Measurements from ENCODE around the gene NEIL3.

The NEIL3 gene

GRCh38 chr4:177309522-177310371, at the start of gene NEIL3:
TSS of gene NEIL3 (plus strand) at chr4:177309874. CDS start at chr4:177309954, 80 bp downstream.
- peak; percentile 87 to 96 for DNase-seq (ENCODE audit: low read depth in 2 of 2)

- no peak for DNase-seq (ENCODE audit: low read depth in 2 of 2)
Measured at GRCh38 chr4:177263818-177264217, 45.9 kb upstream of the NEIL3 start.

GRCh38 chr4:177264788-177265422, 44.8 kb upstream of the NEIL3 start:
- DNase-seq (ENCODE audit: low read depth in 2 of 2): no peak

- no peak for DNase-seq (ENCODE audit: low read depth in 2 of 2)
Measured at GRCh38 chr4:177265729-177266128, 43.9 kb upstream of the NEIL3 start.

- DNase-seq (ENCODE audit: low read depth in 2 of 2): no peak
Measured at GRCh38 chr4:177266506-177266905, 43.2 kb upstream of the NEIL3 start.

GRCh38 chr4:177267911-177268310, 41.8 kb upstream of the NEIL3 start:
- DNase-seq (ENCODE audit: low read depth in 2 of 2): no peak

- DNase-seq (ENCODE audit: low read depth in 2 of 2): no peak
Measured at GRCh38 chr4:177271091-177271490, 38.6 kb upstream of the NEIL3 start.

- DNase-seq (ENCODE audit: low read depth in 2 of 2): no peak
Measured at GRCh38 chr4:177271915-177272766, 37.5 kb upstream of the NEIL3 start.

GRCh38 chr4:177275999-177276398, 33.7 kb upstream of the NEIL3 start:
- no peak for DNase-seq (ENCODE audit: low read depth in 2 of 2)

GRCh38 chr4:177281351-177281909, 28.2 kb upstream of the NEIL3 start:
- no peak for DNase-seq (ENCODE audit: low read depth in 2 of 2)

- DNase-seq (ENCODE audit: low read depth in 2 of 2): no peak
Measured at GRCh38 chr4:177282284-177282835, 27.3 kb upstream of the NEIL3 start.

GRCh38 chr4:177283167-177283566, 26.5 kb upstream of the NEIL3 start:
- no peak for DNase-seq (ENCODE audit: low read depth in 2 of 2)

- DNase-seq (ENCODE audit: low read depth in 2 of 2): no peak
Measured at GRCh38 chr4:177285953-177286352, 23.7 kb upstream of the NEIL3 start.

- no peak for DNase-seq (ENCODE audit: low read depth in 2 of 2)
Measured at GRCh38 chr4:177287255-177287654, 22.4 kb upstream of the NEIL3 start.

- DNase-seq (ENCODE audit: low read depth in 2 of 2): no peak
Measured at GRCh38 chr4:177288335-177288734, 21.3 kb upstream of the NEIL3 start.

- DNase-seq (ENCODE audit: low read depth in 2 of 2): no peak
Measured at GRCh38 chr4:177290780-177291179, 18.9 kb upstream of the NEIL3 start.

- no peak for DNase-seq (ENCODE audit: low read depth in 2 of 2)
Measured at GRCh38 chr4:177292171-177292570, 17.5 kb upstream of the NEIL3 start.

GRCh38 chr4:177293208-177294033, 16.3 kb upstream of the NEIL3 start:
- no peak for DNase-seq (ENCODE audit: low read depth in 2 of 2)

- DNase-seq (ENCODE audit: low read depth in 2 of 2): no peak
Measured at GRCh38 chr4:177297785-177298391, 11.8 kb upstream of the NEIL3 start.

GRCh38 chr4:177301126-177301639, 8.5 kb upstream of the NEIL3 start:
- DNase-seq (ENCODE audit: low read depth in 2 of 2): no peak

All from stimulated activated CD4-positive, alpha-beta T cell treated with anti-CD3 and anti-CD28 coated beads, Interleukin-12 subunit alpha, Interleukin-12 subunit beta, amount 100 ng/mL, for 24 hours (primary cell).